ENCODE measurements around the gene S1PR3. TPM values are rescaled to one million over a fixed set of nuclear protein-coding genes. Genes with fewer than 3 reads are reported as not detected.

S1PR3 gene
- total RNA-seq, 1 experiment from 2014 or later, result 8.4 TPM

GRCh38 chr9:89037891-89038290 is 46.6 kb downstream of the S1PR3 start:
- CTCF ChIA-PET, result no interaction called here

GRCh38 chr9:89038382-89039103 is 47.3 kb downstream of the S1PR3 start:
- ChIA-PET POLR2A (ENCODE audit: unreplicated experiment) (no interaction called here), CTCF (no interaction called here)
- peak; percentile 12 for DNase-seq
- Histone ChIP-seq H3K4me3 (ENCODE audit: low read length) (no peak overlapping the region), H3F3A (ENCODE audit: low read length, unreplicated experiment) (no peaks in the 10 kb centered on the region), H3K27me3 (ENCODE audit: low read length) (no peaks in the 10 kb centered on the region), H3K36me3 (ENCODE audit: low read depth, low read length) (no peaks in the 10 kb centered on the region), H3K79me2 (ENCODE audit: low read length) (no peaks in the 10 kb centered on the region), H3K27ac (ENCODE audit: low read length) (no peak overlapping the region), H3K4me2 (ENCODE audit: low read length) (no peak overlapping the region), H3K9me2 (replicated peaks; ENCODE audit: low read length) (no peaks in the 10 kb centered on the region), H3K9me3 (ENCODE audit: low read length) (no peaks in the 10 kb centered on the region), H3K9ac (ENCODE audit: low read length) (no peak overlapping the region), H4K20me1 (ENCODE audit: low read length) (no peaks in the 10 kb centered on the region), H2AFZ (ENCODE audit: low read length) (no peak overlapping the region), H3K4me1 (ENCODE audit: insufficient read depth, low read length) (no peaks in the 10 kb centered on the region)
- TF ChIP-seq EZH2 (IDR thresholded peaks at IDR 0.05; ENCODE audit: low read length, unreplicated experiment) (no peak), CTCF (conservative IDR thresholded peaks at IDR 0.05; ENCODE audit: low read depth, low read length) (no peak)
- ATAC-seq, result no peak
- intact Hi-C loops (cut with micrococcal nuclease), result no loop called here
- no TSS peak for BruUV-seq (replicated peaks)

More at GRCh38 chr9:89037891-89038290, 46.6 kb downstream of the S1PR3 start:
- Histone ChIP-seq H3K9ac (ENCODE audit: low read length) (no peak overlapping the region), H3K27me3 (ENCODE audit: low read length) (no peaks in the 10 kb centered on the region), H3K9me3 (ENCODE audit: low read length) (no peaks in the 10 kb centered on the region), H3F3A (ENCODE audit: low read length, unreplicated experiment) (no peaks in the 10 kb centered on the region), H3K27ac (ENCODE audit: low read length) (no peak overlapping the region), H3K4me1 (ENCODE audit: insufficient read depth, low read length) (no peaks in the 10 kb centered on the region), H3K9me2 (replicated peaks; ENCODE audit: low read length) (no peaks in the 10 kb centered on the region), H3K4me3 (ENCODE audit: low read length) (no peak overlapping the region), H3K36me3 (ENCODE audit: low read depth, low read length) (no peaks in the 10 kb centered on the region), H3K79me2 (ENCODE audit: low read length) (no peaks in the 10 kb centered on the region), H4K20me1 (ENCODE audit: low read length) (no peaks in the 10 kb centered on the region), H2AFZ (ENCODE audit: low read length) (no peak overlapping the region), H3K4me2 (ENCODE audit: low read length) (no peak overlapping the region)
- ATAC-seq (no peak), DNase-seq (no peak)
- no TSS peak for BruUV-seq (replicated peaks)
- intact Hi-C loops (cut with micrococcal nuclease), result no loop called here
- TF ChIP-seq EZH2 (IDR thresholded peaks at IDR 0.05; ENCODE audit: low read length, unreplicated experiment) (no peak), CTCF (conservative IDR thresholded peaks at IDR 0.05; ENCODE audit: low read depth, low read length) (no peak), EZH2phosphoT487 (IDR thresholded peaks at IDR 0.05; ENCODE audit: borderline replicate concordance, low read length) (no peak)
- POLR2A ChIA-PET (ENCODE audit: unreplicated experiment), result no interaction called here

- intact Hi-C loops (cut with micrococcal nuclease), result no loop called here
- no TSS peak for BruUV-seq (replicated peaks)
- TF ChIP-seq EZH2 (IDR thresholded peaks at IDR 0.05; ENCODE audit: low read length, unreplicated experiment), result no peak
- no peak for TF ChIP-seq EZH2phosphoT487 (IDR thresholded peaks at IDR 0.05; ENCODE audit: borderline replicate concordance, low read length)
- TF ChIP-seq CTCF (conservative IDR thresholded peaks at IDR 0.05; ENCODE audit: low read depth, low read length), result no peak
- DNase-seq (no peak), ATAC-seq (no peak)
- Histone ChIP-seq H4K20me1 (ENCODE audit: low read length) (no peaks in the 10 kb centered on the region), H2AFZ (ENCODE audit: low read length) (no peak overlapping the region), H3K4me1 (ENCODE audit: insufficient read depth, low read length) (no peaks in the 10 kb centered on the region), H3K9me2 (replicated peaks; ENCODE audit: low read length) (no peaks in the 10 kb centered on the region), H3K9ac (ENCODE audit: low read length) (no peak overlapping the region), H3K27me3 (ENCODE audit: low read length) (no peaks in the 10 kb centered on the region), H3K4me2 (ENCODE audit: low read length) (no peak overlapping the region), H3K4me3 (ENCODE audit: low read length) (no peak overlapping the region), H3K27ac (ENCODE audit: low read length) (no peak overlapping the region), H3K79me2 (ENCODE audit: low read length) (no peaks in the 10 kb centered on the region), H3K9me3 (ENCODE audit: low read length) (no peaks in the 10 kb centered on the region), H3F3A (ENCODE audit: low read length, unreplicated experiment) (no peaks in the 10 kb centered on the region), H3K36me3 (ENCODE audit: low read depth, low read length) (no peaks in the 10 kb centered on the region)
- ChIA-PET POLR2A (ENCODE audit: unreplicated experiment) (no interaction called here), CTCF (no interaction called here)
Measured at GRCh38 chr9:89039104-89039465, 47.8 kb downstream of the S1PR3 start.
